Lower lobe of right lung (tissue), 2 donors: ENCODE data around the gene GHR. TPM values are rescaled to one million over a fixed set of nuclear protein-coding genes. Genes with fewer than 3 reads are reported as not detected.

Experiments used
- ATAC-seq, 2 donors: fragments of 200-7000 bp; cut with Tn5 transposase; one replicate each; pipeline ENCODE4 v1.9.1; 2020 to 2022; ENCODE audit warnings: mild to moderate bottlenecking in 2 of 2, moderate library complexity in 2 of 2
- DNase-seq: peaks from one replicate; pipeline ENCODE4 v3.0.0-alpha.2; 2020
- H3K27ac ChIP-seq: fragments of 200-600 bp; one replicate; pipeline ENCODE4 v1.8.0; 2022
- H3K27me3 ChIP-seq: fragments of 200-600 bp; one replicate; pipeline ENCODE4 v1.8.0; 2022; ENCODE audit warnings: low read depth
- H3K36me3 ChIP-seq: fragments of 200-600 bp; one replicate; pipeline ENCODE4 v1.8.0; 2022; ENCODE audit warnings: mild to moderate bottlenecking
- H3K4me1 ChIP-seq: fragments of 200-600 bp; one replicate; pipeline ENCODE4 v1.8.0; 2022
- H3K4me3 ChIP-seq: fragments of 200-600 bp; one replicate; pipeline ENCODE4 v1.8.0; 2022; ENCODE audit warnings: mild to moderate bottlenecking
- H3K9me3 ChIP-seq: fragments of 200-600 bp; one replicate; pipeline ENCODE4 v1.8.0; 2022
- CTCF ChIP-seq: fragments of 200-600 bp; IDR thresholded peaks from one replicate; pipeline ENCODE4 v1.8.0; 2022; ENCODE audit warnings: antibody characterized with exemption, mild to moderate bottlenecking
- intact Hi-C: fragments of 100-400 bp; cut with DNase I; formaldehyde crosslinking; loops from one replicate; pipeline ENCODE4 v1.11.0; 2022
- total RNA-seq: library from RNA; stranded (reverse); fragmentation: NEBNext Ultra II Directional; extraction: Animal tissue kit (Norgen Biotek cat#: 25700); gene quantifications from one replicate; pipeline ENCODE4 v1.2.1, GENCODE V29; 2021
- donor health status: DM: no; HTN: yes; CAD: no; lungs with severe emphysema.

GHR gene
- total RNA-seq, 1 donor from 2014 or later = 5.2 TPM

- no peak overlapping the region for H3K27ac ChIP-seq
- intact Hi-C loops = no loop called here
- no peak for TF ChIP-seq CTCF
- no peak overlapping the region for H3K4me3 ChIP-seq
- H3K9me3 ChIP-seq = no peaks in the 10 kb centered on the region
- H3K4me1 ChIP-seq = peaks cover 14% of the 10 kb centered on the region
- H3K36me3 ChIP-seq = no peaks in the 10 kb centered on the region
- H3K27me3 ChIP-seq = no peaks in the 10 kb centered on the region
- DNase-seq (no peak), ATAC-seq (no peak)
Measured at GRCh38 chr5:42593591-42593990, 170.4 kb downstream of the GHR start.

- no peak overlapping the region for H3K27ac ChIP-seq
- H3K4me1 ChIP-seq = peaks cover 11% of the 10 kb centered on the region
- H3K27me3 ChIP-seq = no peaks in the 10 kb centered on the region
- no peak for ATAC-seq
- no peak for TF ChIP-seq CTCF
- intact Hi-C loops = no loop called here
- H3K9me3 ChIP-seq = no peaks in the 10 kb centered on the region
- H3K4me3 ChIP-seq = no peak overlapping the region
- no peaks in the 10 kb centered on the region for H3K36me3 ChIP-seq
- no peak for DNase-seq
Measured at GRCh38 chr5:42595597-42595996, 172.4 kb downstream of the GHR start.

- no peaks in the 10 kb centered on the region for H3K27me3 ChIP-seq
- H3K9me3 ChIP-seq = no peaks in the 10 kb centered on the region
- TF ChIP-seq CTCF = no peak
- peaks cover under 1% of the 10 kb centered on the region for H3K4me1 ChIP-seq
- H3K36me3 ChIP-seq = no peaks in the 10 kb centered on the region
- H3K27ac ChIP-seq = no peak overlapping the region
- intact Hi-C loops = no loop called here
- no peak overlapping the region for H3K4me3 ChIP-seq
- ATAC-seq (peak in 1 of 2 donors; percentile 60), DNase-seq (no peak)
Measured at GRCh38 chr5:42596817-42597216, 173.6 kb downstream of the GHR start.

GRCh38 chr5:42597318-42597937 is 174.2 kb downstream of the GHR start:
- intact Hi-C loops = no loop called here
- DNase-seq (no peak), ATAC-seq (no peak)
- TF ChIP-seq CTCF = no peak
- H3K4me1 ChIP-seq = no peaks in the 10 kb centered on the region
- H3K27ac ChIP-seq = no peak overlapping the region
- H3K27me3 ChIP-seq = no peaks in the 10 kb centered on the region
- H3K36me3 ChIP-seq = no peaks in the 10 kb centered on the region
- no peaks in the 10 kb centered on the region for H3K9me3 ChIP-seq
- H3K4me3 ChIP-seq = no peak overlapping the region

GRCh38 chr5:42598311-42598710 is 175.1 kb downstream of the GHR start:
- TF ChIP-seq CTCF = no peak
- no peaks in the 10 kb centered on the region for H3K27me3 ChIP-seq
- no peak overlapping the region for H3K4me3 ChIP-seq
- no peak overlapping the region for H3K27ac ChIP-seq
- intact Hi-C loops = no loop called here
- H3K4me1 ChIP-seq = no peaks in the 10 kb centered on the region
- no peak for DNase-seq
- ATAC-seq = peak in 1 of 2 donors; percentile 41
- H3K36me3 ChIP-seq = no peaks in the 10 kb centered on the region
- no peaks in the 10 kb centered on the region for H3K9me3 ChIP-seq
